ENCODE measurements around the gene MX1.

Gene MX1

GRCh38 chr21:41425954-41426675, at the start of gene MX1:
TSS of gene MX1 (plus strand) at chr21:41426239. CDS start at chr21:41432071, 5,832 bp downstream.
- peak; percentile 96 for DNase-seq (ENCODE audit: low read depth)

GRCh38 chr21:41377715-41378114, 48.3 kb upstream of the MX1 start:
- no peak for DNase-seq (ENCODE audit: low read depth)

- DNase-seq (ENCODE audit: low read depth), result no peak
Observed at GRCh38 chr21:41378849-41379248, 47.2 kb upstream of the MX1 start.

- no peak for DNase-seq (ENCODE audit: low read depth)
Observed at GRCh38 chr21:41379901-41380300, 46.1 kb upstream of the MX1 start.

GRCh38 chr21:41381731-41382130, 44.3 kb upstream of the MX1 start:
- DNase-seq (ENCODE audit: low read depth), result no peak

GRCh38 chr21:41387042-41387819, 38.8 kb upstream of the MX1 start:
- DNase-seq (ENCODE audit: low read depth), result no peak

GRCh38 chr21:41387824-41388223, 38.2 kb upstream of the MX1 start:
- DNase-seq (ENCODE audit: low read depth), result no peak

- no peak for DNase-seq (ENCODE audit: low read depth)
Observed at GRCh38 chr21:41388259-41388658, 37.8 kb upstream of the MX1 start.

- no peak for DNase-seq (ENCODE audit: low read depth)
Observed at GRCh38 chr21:41390043-41390639, 35.9 kb upstream of the MX1 start.

GRCh38 chr21:41393876-41394465, 32.1 kb upstream of the MX1 start:
- DNase-seq (ENCODE audit: low read depth), result no peak

- DNase-seq (ENCODE audit: low read depth), result no peak
Observed at GRCh38 chr21:41396558-41397075, 29.4 kb upstream of the MX1 start.

GRCh38 chr21:41397471-41397891, 28.6 kb upstream of the MX1 start:
- DNase-seq (ENCODE audit: low read depth), result no peak

GRCh38 chr21:41398251-41398650, 27.8 kb upstream of the MX1 start:
- no peak for DNase-seq (ENCODE audit: low read depth)

- DNase-seq (ENCODE audit: low read depth), result no peak
Observed at GRCh38 chr21:41398831-41399230, 27.2 kb upstream of the MX1 start.

- DNase-seq (ENCODE audit: low read depth), result no peak
Observed at GRCh38 chr21:41399246-41399800, 26.7 kb upstream of the MX1 start.

- no peak for DNase-seq (ENCODE audit: low read depth)
Observed at GRCh38 chr21:41402231-41402630, 23.8 kb upstream of the MX1 start.

- no peak for DNase-seq (ENCODE audit: low read depth)
Observed at GRCh38 chr21:41402796-41403195, 23.2 kb upstream of the MX1 start.

GRCh38 chr21:41403331-41403730, 22.7 kb upstream of the MX1 start:
- no peak for DNase-seq (ENCODE audit: low read depth)

GRCh38 chr21:41403966-41404365, 22.1 kb upstream of the MX1 start:
- no peak for DNase-seq (ENCODE audit: low read depth)

- no peak for DNase-seq (ENCODE audit: low read depth)
Observed at GRCh38 chr21:41405321-41405720, 20.7 kb upstream of the MX1 start.

GRCh38 chr21:41406340-41406739, 19.7 kb upstream of the MX1 start:
- no peak for DNase-seq (ENCODE audit: low read depth)

All from activated T-cell treated with anti-CD3 and anti-CD28 coated beads for 1 hour (primary cell).